ENCODE results near the gene FBXO39.

Gene FBXO39

GRCh38 chr17:6789146-6789545, 13.1 kb downstream of the FBXO39 start:
- Histone ChIP-seq H3K4me1 (ENCODE audit: control insufficient read depth, insufficient read depth, low read length) (no peaks in the 10 kb centered on the region), H3K4me3 (ENCODE audit: low read depth, low read length) (no peak overlapping the region), H3K36me3 (ENCODE audit: control insufficient read depth, insufficient read depth, low read length) (no peaks in the 10 kb centered on the region), H3K9me3 (ENCODE audit: control insufficient read depth, insufficient read depth, low read length) (no peaks in the 10 kb centered on the region), H3K27me3 (ENCODE audit: control insufficient read depth, insufficient read depth, low read length) (no peaks in the 10 kb centered on the region), H3K9ac (ENCODE audit: low read depth, low read length) (no peak overlapping the region), H3K27ac (ENCODE audit: low read depth, low read length) (no peak overlapping the region)

GRCh38 chr17:6793748-6794493, 17.9 kb downstream of the FBXO39 start:
- Histone ChIP-seq H3K9ac (ENCODE audit: low read depth, low read length) (no peak overlapping the region), H3K36me3 (ENCODE audit: control insufficient read depth, insufficient read depth, low read length) (no peaks in the 10 kb centered on the region), H3K27ac (ENCODE audit: low read depth, low read length) (no peak overlapping the region), H3K4me3 (ENCODE audit: low read depth, low read length) (no peak overlapping the region), H3K4me1 (ENCODE audit: control insufficient read depth, insufficient read depth, low read length) (no peaks in the 10 kb centered on the region), H3K9me3 (ENCODE audit: control insufficient read depth, insufficient read depth, low read length) (no peaks in the 10 kb centered on the region), H3K27me3 (ENCODE audit: control insufficient read depth, insufficient read depth, low read length) (no peaks in the 10 kb centered on the region)

- H3K27me3 ChIP-seq (ENCODE audit: control insufficient read depth, insufficient read depth, low read length) = no peaks in the 10 kb centered on the region
- H3K9ac ChIP-seq (ENCODE audit: low read depth, low read length) = no peak overlapping the region
- H3K9me3 ChIP-seq (ENCODE audit: control insufficient read depth, insufficient read depth, low read length) = no peaks in the 10 kb centered on the region
- peak overlapping the region; percentile 64 for H3K27ac ChIP-seq (ENCODE audit: low read depth, low read length)
- H3K4me1 ChIP-seq (ENCODE audit: control insufficient read depth, insufficient read depth, low read length) = peaks cover 16% of the 10 kb centered on the region
- no peak overlapping the region for H3K4me3 ChIP-seq (ENCODE audit: low read depth, low read length)
- H3K36me3 ChIP-seq (ENCODE audit: control insufficient read depth, insufficient read depth, low read length) = no peaks in the 10 kb centered on the region
Measured at GRCh38 chr17:6796017-6796886, 20.2 kb downstream of the FBXO39 start.

GRCh38 chr17:6796887-6797490, 21.0 kb downstream of the FBXO39 start:
- Histone ChIP-seq H3K36me3 (ENCODE audit: control insufficient read depth, insufficient read depth, low read length) (no peaks in the 10 kb centered on the region), H3K9ac (ENCODE audit: low read depth, low read length) (no peak overlapping the region), H3K4me3 (ENCODE audit: low read depth, low read length) (no peak overlapping the region), H3K4me1 (ENCODE audit: control insufficient read depth, insufficient read depth, low read length) (peaks cover 16% of the 10 kb centered on the region), H3K27me3 (ENCODE audit: control insufficient read depth, insufficient read depth, low read length) (no peaks in the 10 kb centered on the region), H3K27ac (ENCODE audit: low read depth, low read length) (no peak overlapping the region), H3K9me3 (ENCODE audit: control insufficient read depth, insufficient read depth, low read length) (no peaks in the 10 kb centered on the region)

GRCh38 chr17:6797718-6798351, 21.8 kb downstream of the FBXO39 start:
- H3K27me3 ChIP-seq (ENCODE audit: control insufficient read depth, insufficient read depth, low read length) = no peaks in the 10 kb centered on the region

GRCh38 chr17:6799738-6800137, 23.7 kb downstream of the FBXO39 start:
- Histone ChIP-seq H3K27ac (ENCODE audit: low read depth, low read length) (no peak overlapping the region), H3K27me3 (ENCODE audit: control insufficient read depth, insufficient read depth, low read length) (no peaks in the 10 kb centered on the region), H3K4me1 (ENCODE audit: control insufficient read depth, insufficient read depth, low read length) (peaks cover 16% of the 10 kb centered on the region), H3K9ac (ENCODE audit: low read depth, low read length) (no peak overlapping the region), H3K4me3 (ENCODE audit: low read depth, low read length) (no peak overlapping the region), H3K9me3 (ENCODE audit: control insufficient read depth, insufficient read depth, low read length) (no peaks in the 10 kb centered on the region), H3K36me3 (ENCODE audit: control insufficient read depth, insufficient read depth, low read length) (no peaks in the 10 kb centered on the region)

More at GRCh38 chr17:6797718-6798351, 21.8 kb downstream of the FBXO39 start:
- Histone ChIP-seq H3K27ac (ENCODE audit: low read depth, low read length) (no peak overlapping the region), H3K36me3 (ENCODE audit: control insufficient read depth, insufficient read depth, low read length) (no peaks in the 10 kb centered on the region), H3K9ac (ENCODE audit: low read depth, low read length) (no peak overlapping the region), H3K9me3 (ENCODE audit: control insufficient read depth, insufficient read depth, low read length) (no peaks in the 10 kb centered on the region), H3K4me1 (ENCODE audit: control insufficient read depth, insufficient read depth, low read length) (peaks cover 16% of the 10 kb centered on the region), H3K4me3 (ENCODE audit: low read depth, low read length) (no peak overlapping the region)

- H3K4me1 ChIP-seq (ENCODE audit: control insufficient read depth, insufficient read depth, low read length) = peaks cover 16% of the 10 kb centered on the region
- H3K27ac ChIP-seq (ENCODE audit: low read depth, low read length) = no peak overlapping the region
- no peaks in the 10 kb centered on the region for H3K36me3 ChIP-seq (ENCODE audit: control insufficient read depth, insufficient read depth, low read length)
- H3K4me3 ChIP-seq (ENCODE audit: low read depth, low read length) = no peak overlapping the region
- no peaks in the 10 kb centered on the region for H3K9me3 ChIP-seq (ENCODE audit: control insufficient read depth, insufficient read depth, low read length)
- no peak overlapping the region for H3K9ac ChIP-seq (ENCODE audit: low read depth, low read length)
- H3K27me3 ChIP-seq (ENCODE audit: control insufficient read depth, insufficient read depth, low read length) = no peaks in the 10 kb centered on the region
Measured at GRCh38 chr17:6800422-6801027, 24.5 kb downstream of the FBXO39 start.

- no peak overlapping the region for H3K4me3 ChIP-seq (ENCODE audit: low read depth, low read length)
- H3K9ac ChIP-seq (ENCODE audit: low read depth, low read length) = no peak overlapping the region
- H3K4me1 ChIP-seq (ENCODE audit: control insufficient read depth, insufficient read depth, low read length) = no peaks in the 10 kb centered on the region
- no peaks in the 10 kb centered on the region for H3K27me3 ChIP-seq (ENCODE audit: control insufficient read depth, insufficient read depth, low read length)
- no peaks in the 10 kb centered on the region for H3K36me3 ChIP-seq (ENCODE audit: control insufficient read depth, insufficient read depth, low read length)
- H3K9me3 ChIP-seq (ENCODE audit: control insufficient read depth, insufficient read depth, low read length) = peaks cover 13% of the 10 kb centered on the region
- no peak overlapping the region for H3K27ac ChIP-seq (ENCODE audit: low read depth, low read length)
Measured at GRCh38 chr17:6811510-6811909, 35.5 kb downstream of the FBXO39 start.

GRCh38 chr17:6812295-6812694, 36.3 kb downstream of the FBXO39 start:
- Histone ChIP-seq H3K36me3 (ENCODE audit: control insufficient read depth, insufficient read depth, low read length) (no peaks in the 10 kb centered on the region), H3K9me3 (ENCODE audit: control insufficient read depth, insufficient read depth, low read length) (peaks cover 13% of the 10 kb centered on the region), H3K9ac (ENCODE audit: low read depth, low read length) (no peak overlapping the region), H3K4me3 (ENCODE audit: low read depth, low read length) (no peak overlapping the region), H3K27me3 (ENCODE audit: control insufficient read depth, insufficient read depth, low read length) (no peaks in the 10 kb centered on the region), H3K27ac (ENCODE audit: low read depth, low read length) (no peak overlapping the region), H3K4me1 (ENCODE audit: control insufficient read depth, insufficient read depth, low read length) (no peaks in the 10 kb centered on the region)

GRCh38 chr17:6815775-6816174, 39.8 kb downstream of the FBXO39 start:
- H3K27ac ChIP-seq (ENCODE audit: low read depth, low read length) = no peak overlapping the region
- peaks cover 3% of the 10 kb centered on the region; the same call in 1 of the 2 replicates for H3K9me3 ChIP-seq (ENCODE audit: control insufficient read depth, insufficient read depth, low read length)
- no peaks in the 10 kb centered on the region for H3K4me1 ChIP-seq (ENCODE audit: control insufficient read depth, insufficient read depth, low read length)
- H3K36me3 ChIP-seq (ENCODE audit: control insufficient read depth, insufficient read depth, low read length) = no peaks in the 10 kb centered on the region
- H3K4me3 ChIP-seq (ENCODE audit: low read depth, low read length) = no peak overlapping the region
- H3K9ac ChIP-seq (ENCODE audit: low read depth, low read length) = no peak overlapping the region
- no peaks in the 10 kb centered on the region; the same call in 1 of the 2 replicates for H3K27me3 ChIP-seq (ENCODE audit: control insufficient read depth, insufficient read depth, low read length)
